Fibroblast of lung (primary cell): ENCODE results near the gene CDC42SE1.

Experiments used
- CTCF ChIP-seq, 2 donors: IDR thresholded peaks in 1 of 2; conservative IDR thresholded peaks in 1 of 2; 1 replicate in 1 of 2; 2 replicates in 1 of 2; pipeline ENCODE4 v1.5.1; 2011 to 2012; ENCODE audit warnings: low read length in 2 of 2, control low read depth in 1 of 2, inconsistent platforms in 1 of 2, low read depth in 1 of 2, mild to moderate bottlenecking in 1 of 2
- EZH2 ChIP-seq: IDR thresholded peaks from 2 replicates; pipeline ENCODE4 v1.5.1; 2012; ENCODE audit warnings: low read length, control low read depth, mild to moderate bottlenecking; ENCODE audit errors: missing control alignments

- peak; percentile 56 to 70 for TF ChIP-seq CTCF (conservative IDR thresholded peaks at IDR 0.05 in 1 of 2, IDR thresholded peaks at IDR 0.05 in 1 of 2; ENCODE audit: low read depth in 1 of 2, low read length in 2 of 2)
- TF ChIP-seq EZH2: no peak
Observed at GRCh38 chr1:151006327-151007052, 52.9 kb downstream of the CDC42SE1 start, which contains the start of gene MINDY1.
